Osteocyte (in vitro differentiated cells): ENCODE results near the gene SH2D4B. TPM values are rescaled to one million over a fixed set of nuclear protein-coding genes. Genes with fewer than 3 reads are reported as not detected.

Experiments used
- DNase-seq: peaks from one replicate; pipeline ENCODE4 v3.0.0; 2021; ENCODE audit warnings: mixed read lengths; ENCODE audit not compliant: unreplicated experiment; ENCODE audit errors: extremely low spot score
- H3K27ac Mint-ChIP-seq: one replicate; pipeline ENCODE4 v1.8.0; 2021; ENCODE audit warnings: mild to moderate bottlenecking, mixed read lengths; ENCODE audit not compliant: unreplicated experiment
- H3K27me3 Mint-ChIP-seq: one replicate; pipeline ENCODE4 v1.8.0; 2021; ENCODE audit warnings: mixed read lengths; ENCODE audit not compliant: unreplicated experiment
- H3K36me3 Mint-ChIP-seq: one replicate; pipeline ENCODE4 v1.8.0; 2021; ENCODE audit warnings: mixed read lengths; ENCODE audit not compliant: unreplicated experiment
- H3K4me1 Mint-ChIP-seq: one replicate; pipeline ENCODE4 v1.8.0; 2021; ENCODE audit warnings: mixed read lengths; ENCODE audit not compliant: unreplicated experiment
- H3K4me3 Mint-ChIP-seq: one replicate; pipeline ENCODE4 v1.8.0; 2021; ENCODE audit warnings: mild to moderate bottlenecking, moderate library complexity, mixed read lengths; ENCODE audit not compliant: unreplicated experiment
- H3K9me3 Mint-ChIP-seq: one replicate; pipeline ENCODE4 v1.8.0; 2021; ENCODE audit warnings: mixed read lengths; ENCODE audit not compliant: unreplicated experiment
- CTCF ChIP-seq: fragments of 200-600 bp; sonication (generic); IDR thresholded peaks from 2 replicates; pipeline ENCODE4 v1.5.0; 2021; ENCODE audit warnings: antibody characterized with exemption, mild to moderate bottlenecking, moderate library complexity
- total RNA-seq: library from RNA; stranded (reverse); gene quantifications from 2 replicates; pipeline ENCODE4 v1.2.1, GENCODE V29; 2021

The SH2D4B gene
- total RNA-seq, 1 donor from 2014 or later, result not detected

DNA sequence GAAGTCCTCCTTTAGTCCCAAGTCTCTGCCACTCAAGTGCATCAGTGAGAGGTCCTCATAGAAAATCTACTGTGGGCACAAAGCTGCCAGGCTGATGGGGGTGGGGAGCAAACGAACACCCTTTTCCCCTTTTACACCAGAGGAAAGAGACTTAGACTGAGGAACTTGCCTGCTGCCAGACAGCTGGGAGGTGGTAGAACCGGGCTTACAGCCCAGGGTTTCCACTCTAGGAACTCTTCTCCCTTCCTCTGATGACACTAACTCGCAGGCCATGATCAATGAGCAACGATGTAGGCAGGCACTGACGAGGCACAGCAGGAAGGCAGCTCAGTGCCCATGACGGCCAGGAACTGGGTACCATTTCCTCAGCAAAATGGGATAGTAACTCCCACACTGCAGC is 11.0 kb upstream of the SH2D4B start:
- Mint-ChIP-seq H3K27ac (no peak overlapping the region), H3K27me3 (peaks cover 2% of the 10 kb centered on the region), H3K36me3 (no peaks in the 10 kb centered on the region), H3K4me3 (no peak overlapping the region), H3K4me1 (no peaks in the 10 kb centered on the region), H3K9me3 (no peaks in the 10 kb centered on the region)
- no peak for TF ChIP-seq CTCF
- no peak for DNase-seq

DNA sequence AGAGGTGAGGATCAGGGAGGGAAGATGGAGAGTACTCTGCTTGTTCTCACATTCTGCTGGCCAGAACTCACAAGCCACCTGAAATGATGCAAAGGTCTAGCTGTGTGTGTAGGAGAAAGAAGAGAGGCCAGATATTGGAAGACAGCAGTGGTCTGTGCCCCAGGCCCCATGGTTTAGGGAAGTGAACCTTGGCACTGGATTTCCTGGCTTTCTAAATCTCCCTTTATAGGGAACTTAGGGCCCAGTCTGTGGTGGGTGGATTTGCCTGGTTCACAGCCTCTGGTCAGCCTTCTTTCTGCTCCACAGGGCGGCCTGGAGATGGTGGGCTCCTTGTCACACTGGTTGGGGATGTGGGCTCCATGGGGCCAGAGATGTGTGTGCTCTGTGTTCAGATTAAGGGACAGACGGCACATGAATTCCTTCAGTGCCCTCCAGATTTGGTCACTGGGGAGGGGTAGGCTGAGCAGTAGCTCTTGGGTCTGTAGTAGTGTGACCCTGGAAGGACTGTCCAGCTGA is 9.5 kb upstream of the SH2D4B start:
- Mint-ChIP-seq H3K27ac (no peak overlapping the region), H3K9me3 (no peaks in the 10 kb centered on the region), H3K36me3 (no peaks in the 10 kb centered on the region), H3K4me3 (no peak overlapping the region), H3K27me3 (peaks cover 2% of the 10 kb centered on the region), H3K4me1 (no peaks in the 10 kb centered on the region)
- TF ChIP-seq CTCF, result no peak
- no peak for DNase-seq

DNA sequence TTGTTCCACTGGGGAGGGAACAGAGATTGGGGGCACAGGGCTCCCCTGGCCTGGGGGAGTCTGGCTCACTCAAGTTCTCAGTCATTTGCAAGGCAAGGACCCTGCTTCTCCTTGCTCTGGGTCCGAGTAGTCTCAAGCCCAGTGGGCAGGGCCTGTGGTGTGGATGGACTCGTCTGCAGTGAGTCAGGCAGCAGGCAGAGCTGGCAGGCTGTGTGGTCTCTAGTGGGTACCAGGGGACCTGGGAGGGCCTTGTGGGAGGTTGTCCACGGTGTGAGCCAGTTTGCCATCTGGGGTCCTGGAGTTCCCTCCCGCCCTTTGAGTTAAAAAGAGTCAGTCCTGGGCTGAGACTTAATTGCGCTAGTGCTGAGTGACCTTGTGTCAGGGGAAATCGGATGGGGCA is 8.8 kb upstream of the SH2D4B start:
- no peak for TF ChIP-seq CTCF
- H3K27me3 Mint-ChIP-seq, result peaks cover 2% of the 10 kb centered on the region
- H3K27ac Mint-ChIP-seq, result no peak overlapping the region
- DNase-seq, result no peak
- no peaks in the 10 kb centered on the region for H3K9me3 Mint-ChIP-seq
- no peaks in the 10 kb centered on the region for H3K4me1 Mint-ChIP-seq
- no peaks in the 10 kb centered on the region for H3K36me3 Mint-ChIP-seq
- no peak overlapping the region for H3K4me3 Mint-ChIP-seq

DNA sequence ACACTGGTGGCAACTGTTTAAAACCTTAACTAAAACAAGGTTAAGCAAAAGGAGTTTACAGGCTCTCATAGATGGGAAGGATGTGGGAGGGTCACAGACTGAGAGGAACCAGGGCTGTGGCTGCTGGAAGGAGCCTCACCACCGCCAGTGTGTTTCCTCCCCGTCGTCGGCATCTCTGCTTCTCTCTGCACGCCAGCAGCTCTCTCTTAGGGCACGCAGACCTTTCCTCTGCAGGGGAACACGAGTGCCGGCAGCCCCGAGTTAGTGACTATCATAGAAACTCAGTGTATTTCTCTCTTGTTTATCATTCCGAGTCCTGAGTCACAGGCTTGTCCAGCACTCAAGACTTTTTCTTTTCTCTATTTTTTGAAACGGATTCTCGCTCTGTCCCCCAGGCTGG is 8.1 kb upstream of the SH2D4B start:
- no peaks in the 10 kb centered on the region for H3K9me3 Mint-ChIP-seq
- H3K36me3 Mint-ChIP-seq, result no peaks in the 10 kb centered on the region
- H3K27ac Mint-ChIP-seq, result no peak overlapping the region
- no peaks in the 10 kb centered on the region for H3K4me1 Mint-ChIP-seq
- no peak overlapping the region for H3K4me3 Mint-ChIP-seq
- no peak for TF ChIP-seq CTCF
- DNase-seq, result no peak
- peaks cover 2% of the 10 kb centered on the region for H3K27me3 Mint-ChIP-seq

GRCh38 chr10:80530251-80530650 is 7.5 kb upstream of the SH2D4B start:
- DNase-seq, result no peak
- no peaks in the 10 kb centered on the region for H3K4me1 Mint-ChIP-seq
- peak; percentile 18 for TF ChIP-seq CTCF

More at GRCh38 chr10:80530251-80530650, 7.5 kb upstream of the SH2D4B start:
- no peak overlapping the region for H3K4me3 Mint-ChIP-seq
- H3K27ac Mint-ChIP-seq, result no peak overlapping the region
- H3K9me3 Mint-ChIP-seq, result no peaks in the 10 kb centered on the region
- peaks cover 2% of the 10 kb centered on the region for H3K27me3 Mint-ChIP-seq
- H3K36me3 Mint-ChIP-seq, result no peaks in the 10 kb centered on the region
